HG03196 (cell line): ENCODE measurements around the gene COL20A1.

Source experiments
- ATAC-seq: cut with Tn5 transposase; IDR thresholded peaks from one replicate; pipeline ENCODE4 v1.9.1; 2021; ENCODE audit not compliant: unreplicated experiment

The COL20A1 gene

GRCh38 chr20:63359164-63359934, 66.4 kb downstream of the COL20A1 start:
- ATAC-seq: no peak

GRCh38 chr20:63359937-63360849, 67.2 kb downstream of the COL20A1 start:
- ATAC-seq: no peak

GRCh38 chr20:63360850-63361518, 68.0 kb downstream of the COL20A1 start, which contains the start of gene CHRNA4:
Gene CHRNA4 (minus strand): TSS chr20:63361349. CDS start chr20:63361165, 184 bp downstream.
- ATAC-seq: no peak

GRCh38 chr20:63361519-63362435, 68.8 kb downstream of the COL20A1 start:
- no peak for ATAC-seq

GRCh38 chr20:63362436-63363009, 69.5 kb downstream of the COL20A1 start:
- ATAC-seq: no peak

- ATAC-seq: no peak
Measured at GRCh38 chr20:63363013-63363957, 70.3 kb downstream of the COL20A1 start.

GRCh38 chr20:63363981-63364561, 71.1 kb downstream of the COL20A1 start:
- no peak for ATAC-seq

- no peak for ATAC-seq
Measured at GRCh38 chr20:63364801-63365585, 72.0 kb downstream of the COL20A1 start.

- no peak for ATAC-seq
Measured at GRCh38 chr20:63365601-63366389, 72.8 kb downstream of the COL20A1 start.

- ATAC-seq: no peak
Measured at GRCh38 chr20:63366390-63367365, 73.7 kb downstream of the COL20A1 start.

GRCh38 chr20:63367446-63368055, 74.6 kb downstream of the COL20A1 start:
- ATAC-seq: no peak

- ATAC-seq: no peak
Measured at GRCh38 chr20:63368151-63368550, 75.2 kb downstream of the COL20A1 start.

- ATAC-seq: no peak
Measured at GRCh38 chr20:63369024-63369530, 76.1 kb downstream of the COL20A1 start.

- ATAC-seq: no peak
Measured at GRCh38 chr20:63369724-63370617, 77.0 kb downstream of the COL20A1 start.
